ENCODE data around the gene RNF148.

The RNF148 gene

GRCh38 chr7:122717356-122718089, 14.8 kb upstream of the RNF148 start:
- H2AFZ ChIP-seq (ENCODE audit: low read length): no peak overlapping the region
- H3K4ac ChIP-seq (ENCODE audit: low read length): no peak overlapping the region
- H3K27me3 ChIP-seq (ENCODE audit: control insufficient read depth in 3 of 3, insufficient read depth in 3 of 3, low read depth in 1 of 3, low read length in 3 of 3): no peaks in the 10 kb centered on the region
- H4K8ac ChIP-seq (ENCODE audit: low read depth, low read length): no peak overlapping the region
- H4K91ac ChIP-seq (ENCODE audit: low read depth, low read length, poor library complexity): no peak overlapping the region
- H3K4me3 ChIP-seq (ENCODE audit: low read length in 2 of 2): no peak overlapping the region
- H3K9ac ChIP-seq (ENCODE audit: low read depth, low read length, poor library complexity): no peak overlapping the region
- no peak overlapping the region for H2BK120ac ChIP-seq (ENCODE audit: low read depth, low read length)
- no peak overlapping the region for H3K18ac ChIP-seq (ENCODE audit: low read length)
- no peak overlapping the region for H2BK12ac ChIP-seq (ENCODE audit: low read length)
- H3K14ac ChIP-seq (ENCODE audit: low read length): no peak overlapping the region
- no peak overlapping the region for H2BK5ac ChIP-seq (ENCODE audit: low read length)
- H3K4me2 ChIP-seq (ENCODE audit: insufficient read depth, low read length, poor library complexity, severe bottlenecking): no peak overlapping the region
- H3K36me3 ChIP-seq (replicated peaks in 1 of 2; ENCODE audit: control insufficient read depth in 2 of 2, insufficient read depth in 2 of 2, low read length in 2 of 2): no peaks in the 10 kb centered on the region
- no peak overlapping the region for H3K27ac ChIP-seq (replicated peaks; ENCODE audit: low read length)
- WGBS, 2 donors (ENCODE audit: extremely low coverage in 2 of 2, insufficient read length in 2 of 2, insufficient replicate concordance in 1 of 2): no CpG with 5 or more reads among the region's 6 CpGs
- no peaks in the 10 kb centered on the region for H3K9me3 ChIP-seq (replicated peaks in 1 of 2; ENCODE audit: control insufficient read depth in 2 of 2, insufficient read depth in 1 of 2, low read depth in 1 of 2, low read length in 2 of 2)
- H3K23ac ChIP-seq (ENCODE audit: low read depth, low read length, poor library complexity): no peak overlapping the region
- no peaks in the 10 kb centered on the region for H3K79me1 ChIP-seq (ENCODE audit: low read depth, low read length)
- no peak for DNase-seq (ENCODE audit: low spot score)
- H3K4me1 ChIP-seq (ENCODE audit: control insufficient read depth in 2 of 2, insufficient read depth in 1 of 2, low read depth in 1 of 2, low read length in 2 of 2): peaks cover 0 to 3% of the 10 kb centered on the region in 2 donors
- H2BK15ac ChIP-seq (ENCODE audit: low read length): no peak overlapping the region
- H2AK5ac ChIP-seq (ENCODE audit: low read depth, low read length): no peak overlapping the region

GRCh38 chr7:122715183-122715582, 12.5 kb upstream of the RNF148 start:
- no peak overlapping the region for H3K27ac ChIP-seq (replicated peaks; ENCODE audit: low read length)
- H3K9me3 ChIP-seq (replicated peaks in 1 of 2; ENCODE audit: control insufficient read depth in 2 of 2, insufficient read depth in 1 of 2, low read depth in 1 of 2, low read length in 2 of 2): no peaks in the 10 kb centered on the region
- H3K4me3 ChIP-seq (ENCODE audit: low read length in 2 of 2): no peak overlapping the region
- no peak overlapping the region for H2BK15ac ChIP-seq (ENCODE audit: low read length)
- no peak overlapping the region for H2AK5ac ChIP-seq (ENCODE audit: low read depth, low read length)
- no CpG with 5 or more reads among the region's 3 CpGs for WGBS, 2 donors (ENCODE audit: extremely low coverage in 2 of 2, insufficient read length in 2 of 2, insufficient replicate concordance in 1 of 2)
- H3K79me1 ChIP-seq (ENCODE audit: low read depth, low read length): no peaks in the 10 kb centered on the region
- no peaks in the 10 kb centered on the region for H3K27me3 ChIP-seq (ENCODE audit: control insufficient read depth in 3 of 3, insufficient read depth in 3 of 3, low read depth in 1 of 3, low read length in 3 of 3)
- H3K36me3 ChIP-seq (replicated peaks in 1 of 2; ENCODE audit: control insufficient read depth in 2 of 2, insufficient read depth in 2 of 2, low read length in 2 of 2): no peaks in the 10 kb centered on the region
- H3K23ac ChIP-seq (ENCODE audit: low read depth, low read length, poor library complexity): no peak overlapping the region
- no peak overlapping the region for H3K9ac ChIP-seq (ENCODE audit: low read depth, low read length, poor library complexity)
- DNase-seq (ENCODE audit: low spot score): no peak
- no peak overlapping the region for H2BK120ac ChIP-seq (ENCODE audit: low read depth, low read length)
- no peak overlapping the region for H2BK12ac ChIP-seq (ENCODE audit: low read length)
- H3K18ac ChIP-seq (ENCODE audit: low read length): no peak overlapping the region
- H3K4me1 ChIP-seq (ENCODE audit: control insufficient read depth in 2 of 2, insufficient read depth in 1 of 2, low read depth in 1 of 2, low read length in 2 of 2): peaks cover 0 to 3% of the 10 kb centered on the region in 2 donors
- H2AFZ ChIP-seq (ENCODE audit: low read length): no peak overlapping the region
- H2BK5ac ChIP-seq (ENCODE audit: low read length): no peak overlapping the region
- H4K91ac ChIP-seq (ENCODE audit: low read depth, low read length, poor library complexity): no peak overlapping the region
- H4K8ac ChIP-seq (ENCODE audit: low read depth, low read length): no peak overlapping the region
- H3K14ac ChIP-seq (ENCODE audit: low read length): no peak overlapping the region
- no peak overlapping the region for H3K4ac ChIP-seq (ENCODE audit: low read length)
- no peak overlapping the region for H3K4me2 ChIP-seq (ENCODE audit: insufficient read depth, low read length, poor library complexity, severe bottlenecking)

GRCh38 chr7:122710916-122711315, 8.2 kb upstream of the RNF148 start:
- no peak overlapping the region for H4K8ac ChIP-seq (ENCODE audit: low read depth, low read length)
- no peak overlapping the region for H3K18ac ChIP-seq (ENCODE audit: low read length)
- H2BK5ac ChIP-seq (ENCODE audit: low read length): no peak overlapping the region
- no peak overlapping the region for H2AFZ ChIP-seq (ENCODE audit: low read length)
- H4K91ac ChIP-seq (ENCODE audit: low read depth, low read length, poor library complexity): no peak overlapping the region
- no peak overlapping the region for H3K4me2 ChIP-seq (ENCODE audit: insufficient read depth, low read length, poor library complexity, severe bottlenecking)
- no peaks in the 10 kb centered on the region for H3K36me3 ChIP-seq (replicated peaks in 1 of 2; ENCODE audit: control insufficient read depth in 2 of 2, insufficient read depth in 2 of 2, low read length in 2 of 2)
- no peak overlapping the region for H3K4ac ChIP-seq (ENCODE audit: low read length)
- H3K27me3 ChIP-seq (ENCODE audit: control insufficient read depth in 3 of 3, insufficient read depth in 3 of 3, low read depth in 1 of 3, low read length in 3 of 3): no peaks in the 10 kb centered on the region
- H2BK12ac ChIP-seq (ENCODE audit: low read length): no peak overlapping the region
- H3K9me3 ChIP-seq (replicated peaks in 1 of 2; ENCODE audit: control insufficient read depth in 2 of 2, insufficient read depth in 1 of 2, low read depth in 1 of 2, low read length in 2 of 2): no peaks in the 10 kb centered on the region
- no peak overlapping the region for H2AK5ac ChIP-seq (ENCODE audit: low read depth, low read length)
- peaks cover 0 to 3% of the 10 kb centered on the region in 2 donors for H3K4me1 ChIP-seq (ENCODE audit: control insufficient read depth in 2 of 2, insufficient read depth in 1 of 2, low read depth in 1 of 2, low read length in 2 of 2)
- no peak overlapping the region for H3K9ac ChIP-seq (ENCODE audit: low read depth, low read length, poor library complexity)
- no peak overlapping the region for H3K27ac ChIP-seq (replicated peaks; ENCODE audit: low read length)
- H3K79me1 ChIP-seq (ENCODE audit: low read depth, low read length): no peaks in the 10 kb centered on the region
- H3K23ac ChIP-seq (ENCODE audit: low read depth, low read length, poor library complexity): no peak overlapping the region
- no peak overlapping the region for H3K14ac ChIP-seq (ENCODE audit: low read length)
- no peak overlapping the region for H3K4me3 ChIP-seq (ENCODE audit: low read length in 2 of 2)
- no CpG with 5 or more reads among the region's 1 CpG for WGBS, 2 donors (ENCODE audit: extremely low coverage in 2 of 2, insufficient read length in 2 of 2, insufficient replicate concordance in 1 of 2)
- no peak overlapping the region for H2BK15ac ChIP-seq (ENCODE audit: low read length)
- DNase-seq (ENCODE audit: low spot score): no peak
- H2BK120ac ChIP-seq (ENCODE audit: low read depth, low read length): no peak overlapping the region

GRCh38 chr7:122709930-122710646, 7.4 kb upstream of the RNF148 start:
- H3K4me2 ChIP-seq (ENCODE audit: insufficient read depth, low read length, poor library complexity, severe bottlenecking): no peak overlapping the region
- no peak overlapping the region for H3K4me3 ChIP-seq (ENCODE audit: low read length in 2 of 2)
- no peak overlapping the region for H2BK5ac ChIP-seq (ENCODE audit: low read length)
- H2AFZ ChIP-seq (ENCODE audit: low read length): no peak overlapping the region
- H4K91ac ChIP-seq (ENCODE audit: low read depth, low read length, poor library complexity): no peak overlapping the region
- no peaks in the 10 kb centered on the region for H3K4me1 ChIP-seq (ENCODE audit: control insufficient read depth in 2 of 2, insufficient read depth in 1 of 2, low read depth in 1 of 2, low read length in 2 of 2)
- H3K9ac ChIP-seq (ENCODE audit: low read depth, low read length, poor library complexity): no peak overlapping the region
- H2AK5ac ChIP-seq (ENCODE audit: low read depth, low read length): no peak overlapping the region
- DNase-seq (ENCODE audit: low spot score): no peak
- no peak overlapping the region for H3K18ac ChIP-seq (ENCODE audit: low read length)
- no peak overlapping the region for H3K14ac ChIP-seq (ENCODE audit: low read length)
- H2BK15ac ChIP-seq (ENCODE audit: low read length): no peak overlapping the region
- no peak overlapping the region for H3K23ac ChIP-seq (ENCODE audit: low read depth, low read length, poor library complexity)
- no CpG with 5 or more reads among the region's 7 CpGs for WGBS, 2 donors (ENCODE audit: extremely low coverage in 2 of 2, insufficient read length in 2 of 2, insufficient replicate concordance in 1 of 2)
- H3K27ac ChIP-seq (replicated peaks; ENCODE audit: low read length): no peak overlapping the region
- H3K36me3 ChIP-seq (replicated peaks in 1 of 2; ENCODE audit: control insufficient read depth in 2 of 2, insufficient read depth in 2 of 2, low read length in 2 of 2): no peaks in the 10 kb centered on the region
- H2BK120ac ChIP-seq (ENCODE audit: low read depth, low read length): no peak overlapping the region
- no peak overlapping the region for H2BK12ac ChIP-seq (ENCODE audit: low read length)
- H3K9me3 ChIP-seq (replicated peaks in 1 of 2; ENCODE audit: control insufficient read depth in 2 of 2, insufficient read depth in 1 of 2, low read depth in 1 of 2, low read length in 2 of 2): no peaks in the 10 kb centered on the region
- H3K79me1 ChIP-seq (ENCODE audit: low read depth, low read length): no peaks in the 10 kb centered on the region
- H3K4ac ChIP-seq (ENCODE audit: low read length): no peak overlapping the region
- no peak overlapping the region for H4K8ac ChIP-seq (ENCODE audit: low read depth, low read length)
- H3K27me3 ChIP-seq (ENCODE audit: control insufficient read depth in 3 of 3, insufficient read depth in 3 of 3, low read depth in 1 of 3, low read length in 3 of 3): no peaks in the 10 kb centered on the region

Data from neuronal stem cell (in vitro differentiated cells).